Stimulated activated CD8-positive, alpha-beta memory T cell treated with anti-CD3 and anti-CD28 coated beads, Interleukin-15, amount 100 ng/mL, for 48 hours (primary cell): ENCODE results near the gene MAOB.
"Not testable (repeated sequence)": the region's sequence is repeated elsewhere in the genome, so short reads cannot be mapped to it uniquely, and the experiment has no call there.

Source experiments
- DNase-seq, 2 donors: peaks; one replicate each; pipeline ENCODE4 v3.0.0-alpha.2; 2020; ENCODE audit warnings: low read depth in 2 of 2

The MAOB gene

GRCh38 chrX:43882294-43882681 is at the start of gene MAOB:
MAOB (minus strand) TSS chrX:43882450; CDS start chrX:43882299, 151 bp downstream.
- DNase-seq, result peak; percentile 2 to 12

GRCh38 chrX:43922032-43922431 is 39.8 kb upstream of the MAOB start:
- not testable (repeated sequence) for DNase-seq

DNA sequence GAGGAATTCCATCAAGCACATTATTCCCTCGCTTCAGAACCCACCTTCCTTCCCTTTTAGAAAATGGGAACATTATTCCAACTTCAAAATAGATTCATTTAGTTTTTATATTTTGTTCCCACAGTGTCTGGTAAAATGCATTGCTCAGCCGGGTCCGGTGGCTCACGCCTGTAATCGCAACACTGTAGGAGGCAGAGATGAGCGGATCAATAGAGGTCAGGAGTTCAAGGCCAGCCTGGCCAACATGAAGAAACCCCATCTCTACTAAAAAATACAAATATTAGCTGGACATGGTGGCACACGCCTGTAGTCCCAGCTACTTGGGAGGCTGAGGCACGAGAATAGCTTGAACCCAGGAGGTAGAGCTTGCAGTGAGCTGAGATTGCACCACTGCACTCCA is 28.5 kb upstream of the MAOB start:
- DNase-seq, result not testable (repeated sequence)

DNA sequence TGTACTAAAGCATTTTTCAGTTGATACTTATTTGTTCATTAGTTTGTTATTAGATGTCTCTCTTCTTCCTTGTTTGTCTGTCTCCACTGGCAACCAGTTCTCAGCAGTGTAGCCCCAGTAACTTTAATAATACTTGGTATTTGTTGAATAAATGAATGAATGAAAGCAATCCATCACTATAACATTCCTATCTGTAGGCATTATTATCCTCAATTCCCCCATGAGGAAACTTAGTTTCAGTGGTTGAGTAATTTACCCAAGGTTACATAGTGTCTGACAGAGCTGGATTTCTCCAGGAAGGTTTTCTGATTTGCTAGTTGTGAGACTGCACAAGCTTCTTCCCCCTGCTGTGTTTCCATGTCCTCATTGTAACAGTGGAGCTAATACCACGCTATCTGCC is 27.8 kb upstream of the MAOB start:
- DNase-seq, result no peak

- DNase-seq, result no peak
Measured at GRCh38 chrX:43909141-43909540, 26.9 kb upstream of the MAOB start.

- DNase-seq, result no peak
Measured at GRCh38 chrX:43899878-43900815, 17.9 kb upstream of the MAOB start.

GRCh38 chrX:43898406-43899035 is 16.3 kb upstream of the MAOB start:
- no peak for DNase-seq

- DNase-seq, result no peak
Measured at GRCh38 chrX:43897290-43897689, 15.0 kb upstream of the MAOB start.

DNA sequence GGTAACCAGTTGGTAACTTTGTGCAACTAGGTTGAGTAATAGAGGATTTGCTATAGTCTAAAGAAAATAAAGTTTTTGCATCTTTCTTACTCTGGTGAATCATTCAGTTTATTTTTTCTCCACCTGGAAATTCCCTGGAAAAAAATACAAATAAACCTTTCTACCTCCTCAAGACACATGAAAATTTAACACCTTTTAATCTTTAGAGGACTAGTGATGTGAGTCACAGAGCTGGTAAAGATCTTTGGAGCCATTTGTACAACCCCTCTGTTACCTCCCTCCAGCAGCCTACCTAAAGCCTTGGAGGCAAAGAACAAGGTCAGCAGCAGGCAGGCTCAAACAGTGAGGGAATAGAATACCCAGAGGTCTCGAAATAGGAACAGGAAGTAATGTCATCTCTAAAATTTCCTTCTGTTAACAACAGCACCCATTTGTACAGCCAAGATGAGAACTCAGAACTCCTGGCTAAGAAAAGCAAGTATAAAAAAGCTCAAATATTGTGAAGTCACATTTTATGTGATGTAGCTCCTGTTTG is 10.2 kb upstream of the MAOB start:
- DNase-seq, result no peak

DNA sequence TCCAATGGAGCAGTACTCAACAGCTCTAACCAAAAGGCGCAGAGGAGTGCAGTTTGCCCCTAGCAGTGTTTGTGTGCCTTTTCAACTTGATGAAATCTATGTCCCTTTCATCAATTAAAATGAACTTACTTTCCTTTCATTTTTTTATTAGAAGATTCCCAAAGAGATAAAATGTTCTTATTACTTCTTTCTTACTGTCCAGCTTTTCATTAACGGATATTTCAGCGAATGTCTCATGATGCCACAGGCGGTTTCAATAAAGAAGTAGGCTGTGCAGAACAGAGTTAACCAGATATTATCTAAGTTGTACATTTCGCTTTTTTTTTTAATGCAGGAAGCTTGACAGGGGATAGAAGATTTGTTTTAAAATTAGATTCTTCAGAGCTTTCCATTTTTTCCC is 3.4 kb upstream of the MAOB start:
- DNase-seq, result no peak

- DNase-seq, result no peak
Measured at GRCh38 chrX:43881410-43882293, 598 bp downstream of the MAOB start.

DNA sequence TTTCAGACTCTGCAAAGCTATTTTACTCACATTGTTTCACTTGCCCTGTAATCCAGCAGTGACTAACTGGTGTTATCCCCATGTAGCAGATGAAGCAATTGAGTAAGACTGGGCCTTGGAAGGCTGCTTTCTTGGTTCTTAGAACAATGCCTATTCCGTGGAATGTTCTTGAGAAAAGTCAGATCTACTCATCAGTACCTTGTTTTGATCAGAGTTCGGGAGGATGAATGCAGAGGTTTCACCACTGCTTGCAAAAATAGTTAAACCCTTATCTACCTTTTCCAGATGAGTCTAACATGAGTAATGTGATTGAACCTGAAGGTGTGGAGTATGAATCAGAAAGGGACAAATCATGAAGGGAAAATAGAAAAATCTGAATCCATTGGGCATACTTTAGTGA is 1.8 kb downstream of the MAOB start:
- DNase-seq, result no peak

- DNase-seq, result no peak
Measured at GRCh38 chrX:43878906-43879526, 3.2 kb downstream of the MAOB start.

- DNase-seq, result no peak
Measured at GRCh38 chrX:43876680-43877079, 5.6 kb downstream of the MAOB start.

- DNase-seq, result no peak
Measured at GRCh38 chrX:43870758-43871419, 11.4 kb downstream of the MAOB start.

GRCh38 chrX:43870011-43870410 is 12.2 kb downstream of the MAOB start:
- DNase-seq, result no peak

DNA sequence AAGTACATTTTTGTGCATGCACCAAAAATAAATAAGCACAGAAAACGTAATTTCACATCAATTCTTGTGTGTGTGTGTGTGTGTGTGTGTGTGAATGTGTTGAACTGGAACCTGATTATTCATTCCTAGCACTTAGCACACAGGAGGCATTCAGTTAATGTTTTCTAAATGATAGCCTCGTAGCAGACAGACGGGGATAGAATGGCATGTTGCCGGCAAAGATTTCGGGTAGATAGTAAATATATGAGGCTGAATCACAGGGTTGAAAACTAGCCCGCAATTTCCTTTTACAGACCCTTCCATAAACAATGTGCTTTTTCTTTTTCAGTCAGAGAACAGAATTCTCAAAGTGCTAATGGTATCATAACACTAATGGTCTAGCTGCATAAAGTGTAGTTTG is 13.5 kb downstream of the MAOB start:
- DNase-seq, result no peak

GRCh38 chrX:43866423-43866822 is 15.8 kb downstream of the MAOB start:
- no peak for DNase-seq

- no peak for DNase-seq
Measured at GRCh38 chrX:43865791-43866190, 16.5 kb downstream of the MAOB start.

DNA sequence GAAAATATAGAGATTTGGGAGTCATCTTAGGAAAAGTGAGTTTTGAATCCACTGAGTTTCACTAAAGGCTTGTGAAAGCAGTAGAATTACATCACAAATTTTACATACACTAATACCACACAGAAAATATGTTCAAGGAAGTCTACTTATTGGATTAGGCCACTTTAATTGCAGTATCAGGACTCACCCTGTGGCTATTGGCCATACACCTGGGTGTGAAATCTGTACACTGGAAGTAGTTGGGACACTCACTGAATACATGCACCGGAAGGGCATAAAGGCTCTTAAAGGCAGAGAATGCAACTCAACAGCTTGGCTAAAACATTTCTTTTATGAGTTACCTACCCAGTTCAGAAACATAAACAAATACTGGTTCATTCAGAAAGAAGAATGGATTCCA is 19.8 kb downstream of the MAOB start:
- no peak for DNase-seq

- DNase-seq, result no peak
Measured at GRCh38 chrX:43861750-43862149, 20.5 kb downstream of the MAOB start.
